Posterior cingulate gyrus (tissue), 11 donors: ENCODE measurements around the gene HCFC2.
"Not testable (repeated sequence)": the region's sequence is repeated elsewhere in the genome, so short reads cannot be mapped to it uniquely, and the experiment has no call there.

Experiments used
- DNase-seq, 10 donors: peaks; one replicate each; pipeline versions ENCODE4 v3.0.0 to v3.0.0-alpha.2; 2020 to 2021; ENCODE audit warnings: mixed read lengths in 3 of 10
- intact Hi-C: fragments of 100-400 bp; cut with DNase I; formaldehyde crosslinking; loops from one replicate; pipeline ENCODE4 v1.15.1; 2023

Gene HCFC2

GRCh38 chr12:104108755-104109445 lies 44.6 kb downstream of the HCFC2 start:
- intact Hi-C loops = loop anchor here (2.0 to 10.0 kb wide), 2 partner anchors 52 to 234 kb away; no protein-coding TSS in a partner anchor
- DNase-seq = peak; percentile 65 to 97 (median 87)

GRCh38 chr12:104109446-104110271 lies 45.3 kb downstream of the HCFC2 start:
- intact Hi-C loops = loop anchor here (2.0 to 10.0 kb wide), 2 partner anchors 53 to 235 kb away; no protein-coding TSS in a partner anchor
- DNase-seq = no peak

GRCh38 chr12:104114834-104115586 lies 50.7 kb downstream of the HCFC2 start:
- peak in 1 of 10 donors; percentile 74 for DNase-seq
- intact Hi-C loops = not testable (repeated sequence)

GRCh38 chr12:104115587-104115975 lies 51.2 kb downstream of the HCFC2 start:
- peak in 1 of 10 donors; percentile 20 for DNase-seq
- intact Hi-C loops = no loop called here

GRCh38 chr12:104121001-104121400 lies 56.7 kb downstream of the HCFC2 start:
- intact Hi-C loops = no loop called here
- no peak for DNase-seq

GRCh38 chr12:104122298-104122697 lies 58.0 kb downstream of the HCFC2 start:
- no peak for DNase-seq
- intact Hi-C loops = no loop called here

- intact Hi-C loops = no loop called here
- DNase-seq = no peak
These were observed 62.2 kb downstream of the HCFC2 start for GRCh38 chr12:104126548-104126947.

GRCh38 chr12:104130760-104131159 lies 66.4 kb downstream of the HCFC2 start:
- no peak for DNase-seq
- intact Hi-C loops = loop anchor here (10.0 kb wide), 1 partner anchor 166 kb away; the partner anchor contains the start of gene TDG

GRCh38 chr12:104131609-104132008 lies 67.3 kb downstream of the HCFC2 start:
- no peak for DNase-seq
- intact Hi-C loops = loop anchor here (10.0 kb wide), 1 partner anchor 167 kb away; the partner anchor contains the start of gene TDG

GRCh38 chr12:104132351-104132956 lies 68.1 kb downstream of the HCFC2 start:
- intact Hi-C loops = loop anchor here (10.0 kb wide), 1 partner anchor 168 kb away; the partner anchor contains the start of gene TDG
- DNase-seq = no peak

GRCh38 chr12:104133321-104133720 lies 69.0 kb downstream of the HCFC2 start:
- intact Hi-C loops = loop anchor here (10.0 kb wide), 1 partner anchor 169 kb away; the partner anchor contains the start of gene TDG
- DNase-seq = no peak

- no peak for DNase-seq
- intact Hi-C loops = loop anchor here (10.0 kb wide), 1 partner anchor 169 kb away; the partner anchor contains the start of gene TDG
These were observed 69.5 kb downstream of the HCFC2 start for GRCh38 chr12:104133866-104134265.

- DNase-seq = no peak
- intact Hi-C loops = loop anchor here (5.0 to 10.0 kb wide), 2 partner anchors 152 to 170 kb away; partner anchors contain the start of gene TDG
These were observed 70.6 kb downstream of the HCFC2 start for GRCh38 chr12:104134882-104135281.

- DNase-seq = no peak
- intact Hi-C loops = loop anchor here (5.0 to 10.0 kb wide), 2 partner anchors 151 to 172 kb away; partner anchors contain the start of gene TDG
These were observed 72.2 kb downstream of the HCFC2 start for GRCh38 chr12:104136577-104136976.

- DNase-seq = peak; percentile 12 to 87 (median 34)
- intact Hi-C loops = loop anchor here (5.0 to 10.0 kb wide), 2 partner anchors 150 to 172 kb away; partner anchors contain the start of gene TDG
These were observed 72.9 kb downstream of the HCFC2 start for GRCh38 chr12:104137001-104137901.

GRCh38 chr12:104137902-104138796 lies 73.8 kb downstream of the HCFC2 start, which contains the start of gene NFYB:
Gene NFYB (minus strand): TSS chr12:104138210. CDS start chr12:104135453, 2,757 bp downstream.
- DNase-seq = peak; percentile 89 to 99 (median 94)
- intact Hi-C loops = loop anchor here (1.0 to 10.0 kb wide), 3 partner anchors 74 to 173 kb away; partner anchors contain the start of genes HCFC2 and TDG

- intact Hi-C loops = loop anchor here (1.0 to 10.0 kb wide), 3 partner anchors 74 to 174 kb away; partner anchors contain the start of genes HCFC2 and TDG
- DNase-seq = peak in 8 of 10 donors; percentile 10 to 85 (median 25)
These were observed 74.4 kb downstream of the HCFC2 start for GRCh38 chr12:104138797-104139152.
